Stimulated activated CD4-positive, alpha-beta T cell treated with anti-CD3 and anti-CD28 coated beads, Interleukin-12 subunit alpha, Interleukin-12 subunit beta, amount 100 ng/mL, for 24 hours (primary cell): ENCODE data around the gene SF3B5.
"Not testable (repeated sequence)": the region's sequence is repeated elsewhere in the genome, so short reads cannot be mapped to it uniquely, and the experiment has no call there.

Experiments
- DNase-seq, 2 experiments: peaks; one replicate each; pipeline ENCODE4 v3.0.0-alpha.2; 2020; ENCODE audit warnings: low read depth in 2 of 2

The SF3B5 gene

DNA sequence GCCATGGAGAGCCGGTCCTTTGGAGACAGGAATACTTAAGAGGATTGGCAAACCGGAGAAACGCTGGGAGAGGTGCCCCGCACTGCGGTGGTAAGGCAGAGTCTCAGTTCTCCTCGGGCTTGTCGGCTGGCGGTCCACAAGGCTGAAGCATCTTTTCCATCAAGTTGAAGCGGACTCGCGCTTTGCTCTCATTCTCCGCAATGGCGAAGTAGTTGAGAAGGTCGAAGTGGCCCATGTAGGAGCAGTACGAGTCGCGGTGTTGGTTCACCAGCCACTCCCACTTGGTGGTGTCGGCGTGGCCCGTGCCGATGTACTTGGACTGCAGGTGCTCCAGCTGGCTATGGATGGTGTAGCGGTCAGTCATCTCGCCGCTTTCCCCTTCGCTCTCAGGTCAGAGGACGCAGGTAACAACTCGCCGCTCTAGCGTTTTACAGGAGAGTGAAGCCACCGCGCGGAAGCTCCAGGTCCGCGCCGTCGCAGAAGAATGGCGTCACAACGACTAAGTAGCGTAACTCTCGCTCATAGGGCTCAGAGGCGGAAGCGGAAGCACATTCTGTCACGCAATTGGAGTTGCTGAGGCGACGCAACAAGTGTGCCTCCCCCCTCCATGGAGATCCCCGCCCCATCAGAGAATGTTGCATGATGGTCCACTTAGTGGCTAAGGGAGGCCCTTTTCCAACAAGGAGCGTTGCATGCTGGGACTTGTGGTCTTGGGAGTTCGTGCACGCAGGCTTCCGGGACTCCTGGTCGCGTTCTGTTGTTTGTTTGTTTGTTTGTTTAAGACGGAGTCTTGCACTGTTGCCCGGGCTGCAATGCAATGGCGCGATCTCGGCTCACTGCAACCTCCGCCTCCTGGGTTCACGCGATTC lies at the start of gene SF3B5:
Gene SF3B5, minus strand, starts transcription at position 440 of the 869 bp plus-strand sequence. Its CDS starts 76 bp downstream, at position 364.
- peak; percentile 94 to 96 for DNase-seq

DNA sequence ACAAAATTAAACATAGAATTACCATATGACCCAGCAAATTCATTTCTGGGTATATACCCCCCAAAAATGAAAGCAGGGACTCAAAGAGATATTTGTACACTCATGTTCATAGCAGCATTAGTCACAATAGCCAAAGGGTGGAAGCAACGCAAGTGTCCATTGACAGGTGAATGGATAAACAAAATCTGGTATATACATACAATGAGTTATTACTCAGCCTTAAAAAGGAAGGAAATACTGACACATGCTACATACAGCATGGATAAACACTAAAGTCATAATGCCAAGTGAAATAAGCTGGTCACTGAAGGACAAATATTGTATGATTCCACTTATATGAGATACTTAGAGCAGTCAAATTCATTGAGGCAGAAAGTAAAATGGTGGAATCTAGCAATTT lies 49.6 kb upstream of the SF3B5 start:
- DNase-seq = no peak

DNA sequence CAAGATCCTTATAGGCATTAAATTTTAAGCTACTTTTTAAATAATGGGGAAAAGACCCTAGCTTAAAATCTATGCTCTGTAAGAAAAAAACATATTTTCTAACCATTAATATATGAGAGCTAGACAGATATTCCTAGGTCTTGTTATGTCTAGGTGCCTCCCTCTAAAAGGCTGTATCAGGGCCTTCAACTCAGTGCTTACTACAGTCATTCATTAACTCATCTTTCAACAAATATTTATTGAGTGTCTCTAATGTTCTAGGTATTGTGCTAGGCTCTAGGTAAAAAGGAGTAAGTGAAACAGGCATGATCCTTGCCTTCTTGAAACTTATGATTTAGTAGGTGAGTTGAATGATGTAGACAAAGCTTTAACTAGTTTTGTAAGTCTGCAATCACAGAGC lies 48.5 kb upstream of the SF3B5 start:
- DNase-seq = no peak

DNA sequence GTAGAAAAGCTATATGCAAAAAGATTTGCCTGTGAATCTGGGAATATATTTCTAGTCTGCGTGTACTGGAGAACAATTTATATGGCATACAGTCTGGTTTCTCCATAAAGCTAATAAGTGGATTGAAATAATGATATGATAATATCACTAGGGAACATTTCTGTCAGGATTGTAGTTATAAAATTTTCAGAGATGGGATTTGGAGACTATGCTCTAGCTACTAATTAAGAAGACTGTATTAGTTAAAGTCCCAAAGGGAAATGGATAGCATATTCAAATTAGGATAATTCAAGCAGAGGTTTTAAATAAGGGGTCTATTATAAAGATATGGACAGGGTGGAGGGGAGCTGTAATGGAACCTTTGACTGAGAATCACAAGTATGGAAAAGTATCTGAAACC lies 47.7 kb upstream of the SF3B5 start:
- no peak for DNase-seq

DNA sequence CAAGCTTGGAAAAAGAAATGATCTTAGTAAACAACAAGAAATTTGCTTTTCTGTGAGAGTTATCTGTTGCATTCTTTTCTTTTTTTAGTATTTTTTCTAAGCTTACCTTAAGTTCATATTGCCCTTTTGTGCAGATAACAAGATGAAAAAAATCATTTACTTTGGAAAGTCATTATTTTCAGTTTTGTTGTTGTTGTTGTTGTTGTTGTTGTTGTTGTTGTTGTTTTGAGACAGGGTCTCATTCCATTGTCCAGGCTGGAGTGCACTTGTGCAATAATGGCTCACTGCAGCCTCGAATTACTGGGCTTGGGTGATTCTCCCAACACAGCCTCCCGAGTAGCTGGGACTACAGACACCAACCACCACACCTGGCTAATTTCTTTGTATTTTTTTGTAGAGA lies 46.1 kb upstream of the SF3B5 start:
- no peak for DNase-seq

DNA sequence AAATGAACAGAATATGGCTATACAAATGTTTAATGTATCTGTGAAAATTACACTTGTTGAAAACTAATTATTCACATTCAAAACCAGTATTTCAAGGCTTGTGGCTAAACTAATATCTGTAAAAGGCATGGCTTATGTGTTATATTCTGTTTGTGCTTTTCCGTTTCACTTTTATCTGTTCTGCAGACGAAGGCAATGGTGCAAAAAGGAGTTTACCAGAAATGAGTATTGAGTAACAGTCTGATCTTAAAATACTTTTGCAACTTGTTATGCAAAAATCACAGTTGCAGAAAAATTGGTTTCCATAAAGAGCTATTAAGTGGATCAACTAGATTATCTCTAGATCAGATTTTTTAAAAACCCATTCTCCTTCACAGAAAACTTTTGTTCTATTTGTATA lies 45.5 kb upstream of the SF3B5 start:
- DNase-seq = no peak

DNA sequence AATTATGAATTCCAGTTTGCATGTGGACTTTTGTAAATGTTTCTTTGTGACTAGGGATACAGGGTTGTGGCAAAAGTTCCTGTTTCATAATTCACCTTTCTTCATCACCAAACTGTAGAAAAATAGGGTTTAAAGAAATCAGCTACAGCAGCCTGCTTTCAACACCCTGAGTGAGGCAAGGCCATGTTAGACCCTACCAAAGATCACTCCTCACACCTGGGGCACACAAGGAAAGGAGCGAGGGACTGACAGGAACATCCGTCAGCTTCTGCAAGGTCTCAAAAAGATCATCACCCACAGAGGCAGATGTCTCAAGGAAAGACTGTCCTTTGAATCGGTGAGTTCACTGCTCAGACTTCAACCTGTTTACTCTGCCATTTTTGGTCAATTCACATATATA lies 44.4 kb upstream of the SF3B5 start:
- no peak for DNase-seq

DNA sequence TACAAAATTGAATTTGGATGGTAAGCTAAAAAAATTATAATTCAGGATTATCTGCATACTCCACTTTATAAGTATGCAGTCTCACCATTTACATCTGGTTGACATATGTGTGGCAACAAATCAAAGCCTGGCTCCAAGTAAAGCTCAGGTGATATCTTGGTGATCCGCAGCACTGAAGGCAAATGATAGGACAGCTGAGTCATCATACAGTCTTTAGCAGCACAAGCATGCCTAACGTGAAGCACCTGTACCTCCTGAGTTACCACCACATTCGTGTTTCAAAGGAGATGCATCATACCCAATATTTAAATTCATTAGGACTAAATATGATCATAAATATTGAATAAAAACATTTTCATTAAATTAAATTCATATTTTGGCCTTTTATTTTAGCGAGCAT lies 43.2 kb upstream of the SF3B5 start:
- DNase-seq = no peak

DNA sequence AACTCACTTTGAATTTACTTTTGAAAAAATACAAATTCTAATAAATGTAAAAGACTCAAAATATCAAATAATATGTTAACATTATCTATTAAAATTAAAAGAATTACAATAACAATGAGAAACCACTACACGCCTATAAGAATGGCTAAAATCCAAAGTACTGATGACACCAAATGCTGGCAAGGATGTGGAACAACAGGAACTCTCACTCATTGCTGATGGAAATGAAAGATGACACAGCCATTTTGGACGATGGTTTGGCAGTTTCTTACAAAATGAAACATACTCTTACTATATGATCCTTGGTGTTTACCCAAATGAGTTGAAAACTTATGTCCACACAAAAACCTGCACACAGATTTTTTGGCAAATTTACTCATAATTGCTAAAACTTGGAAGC lies 39.4 kb upstream of the SF3B5 start:
- no peak for DNase-seq

DNA sequence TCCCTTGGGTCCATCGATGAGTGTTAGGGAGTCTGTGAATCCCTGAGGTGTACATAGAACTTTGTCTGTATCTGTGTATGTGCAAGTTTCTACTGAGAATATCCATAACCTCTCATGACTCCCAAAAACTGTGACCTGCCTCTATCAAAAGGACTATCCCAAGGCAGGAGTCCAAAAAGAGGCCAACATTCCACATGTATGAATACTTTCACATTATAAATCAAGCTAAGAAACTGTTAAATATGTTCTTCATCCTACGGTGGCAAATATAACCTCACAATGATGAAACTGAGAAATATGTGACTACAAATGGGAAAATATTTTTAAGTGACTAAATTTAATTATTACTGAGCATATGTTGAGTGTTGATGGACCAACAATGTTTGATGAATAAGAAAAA lies 38.8 kb upstream of the SF3B5 start:
- DNase-seq = no peak

DNA sequence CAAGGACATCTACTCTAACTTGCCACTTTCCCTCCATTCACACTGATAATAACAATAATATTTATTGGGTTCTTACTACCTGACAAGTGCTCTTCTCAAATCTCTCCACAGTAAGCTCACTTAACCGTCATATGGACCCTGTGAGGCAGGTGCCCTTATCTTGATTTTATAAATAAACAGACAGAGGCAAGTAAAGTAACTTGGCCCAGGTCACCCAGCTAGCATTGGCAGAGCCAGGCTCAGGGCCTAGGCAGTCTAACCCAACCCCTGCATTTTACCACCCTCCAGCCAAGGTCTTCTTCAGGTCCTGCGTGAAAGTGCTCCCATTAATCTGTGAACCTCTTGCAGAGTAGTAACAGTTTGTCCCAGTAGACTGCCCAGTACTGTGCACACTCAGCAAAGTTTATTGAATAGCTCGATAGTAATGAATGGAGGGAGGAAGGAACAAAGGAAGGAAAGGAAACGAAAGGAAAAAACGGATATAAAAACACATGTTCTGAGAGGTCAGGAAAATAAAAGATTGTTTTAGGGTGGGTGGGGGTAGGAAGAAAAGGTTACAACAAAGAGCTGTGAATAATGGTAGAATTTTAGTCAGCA lies 38.0 kb upstream of the SF3B5 start:
- no peak for DNase-seq

DNA sequence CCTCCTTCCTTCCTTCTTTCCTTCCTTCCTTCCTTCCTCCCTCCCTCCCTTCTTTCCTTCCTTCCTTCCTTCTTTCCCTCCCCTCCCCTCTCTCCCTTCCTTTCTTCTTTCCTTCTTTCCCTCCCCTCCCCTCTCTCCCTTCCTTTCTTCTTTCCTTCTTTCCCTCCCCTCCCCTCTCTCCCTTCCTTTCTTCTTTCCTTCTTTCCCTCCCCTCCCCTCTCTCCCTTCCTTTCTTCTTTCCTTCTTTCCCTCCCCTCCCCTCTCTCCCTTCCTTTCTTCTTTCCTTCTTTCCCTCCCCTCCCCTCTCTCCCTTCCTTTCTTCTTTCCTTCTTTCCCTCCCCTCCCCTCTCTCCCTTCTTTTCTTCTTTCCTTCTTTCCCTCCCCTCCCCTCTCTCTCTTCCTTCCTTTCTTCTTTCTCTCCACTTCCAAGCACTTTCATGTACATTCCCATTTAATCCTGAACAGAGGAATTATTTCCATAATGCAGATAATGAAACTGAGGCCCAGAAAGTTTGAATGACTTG lies 36.9 kb upstream of the SF3B5 start:
- not testable (repeated sequence) for DNase-seq

DNA sequence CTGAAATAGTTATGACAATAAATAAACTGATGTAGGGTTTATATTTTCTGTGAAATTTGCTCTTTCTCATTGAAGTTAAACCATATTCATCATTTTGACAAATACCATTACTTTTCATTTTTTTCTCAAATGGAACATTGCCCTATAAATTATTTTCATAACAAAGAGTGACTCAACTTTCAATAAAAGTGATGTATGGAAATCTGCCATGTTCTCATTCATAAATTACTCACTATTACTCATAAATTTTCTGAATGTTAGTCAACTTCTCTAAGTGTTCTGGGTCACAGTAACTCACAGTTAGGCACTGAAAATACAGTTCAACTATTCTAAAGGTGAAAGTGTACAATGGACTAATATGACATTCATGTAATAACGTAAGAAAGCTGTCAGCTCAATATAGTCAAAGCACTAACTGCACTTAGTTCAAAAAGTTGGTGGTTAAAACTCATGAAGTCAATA lies 35.9 kb upstream of the SF3B5 start:
- DNase-seq = no peak

DNA sequence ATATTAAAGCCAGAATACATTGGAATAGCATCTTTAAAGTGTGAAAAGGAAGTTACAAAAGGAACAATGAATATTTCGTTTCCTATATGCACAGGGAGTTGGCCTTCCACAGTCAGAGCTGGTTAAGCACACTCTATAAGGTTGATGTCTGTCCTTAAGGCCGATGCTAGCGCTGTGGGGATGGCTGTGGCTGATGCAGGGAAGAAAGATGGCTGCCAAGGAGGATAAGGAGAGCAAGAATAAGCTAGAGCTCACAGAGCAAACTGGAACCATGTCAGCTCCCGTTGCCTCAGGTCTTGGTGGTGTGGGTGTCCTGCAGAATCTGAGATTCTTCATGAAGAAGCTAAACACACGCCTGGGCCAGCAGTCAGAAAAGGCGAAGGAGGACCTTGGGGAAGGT lies 34.1 kb upstream of the SF3B5 start:
- no peak for DNase-seq

DNA sequence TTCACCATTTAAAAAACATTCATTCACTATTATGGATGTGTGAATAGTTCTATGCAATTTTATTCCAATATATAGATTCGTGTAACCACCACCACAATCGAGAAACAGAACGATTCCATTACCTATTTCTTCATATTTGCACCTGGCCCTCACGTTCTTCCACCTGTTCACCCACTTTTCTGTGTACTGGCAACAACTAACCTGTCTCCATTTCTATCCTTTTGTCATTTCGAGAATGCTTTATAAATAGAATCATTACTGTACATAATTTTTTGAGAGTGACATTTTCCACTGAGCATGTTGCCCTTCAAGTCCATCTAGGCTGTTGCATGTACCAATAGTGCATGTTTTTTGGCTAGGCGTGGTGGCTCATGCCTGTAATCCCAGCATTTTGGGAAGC lies 31.7 kb upstream of the SF3B5 start:
- DNase-seq = no peak

DNA sequence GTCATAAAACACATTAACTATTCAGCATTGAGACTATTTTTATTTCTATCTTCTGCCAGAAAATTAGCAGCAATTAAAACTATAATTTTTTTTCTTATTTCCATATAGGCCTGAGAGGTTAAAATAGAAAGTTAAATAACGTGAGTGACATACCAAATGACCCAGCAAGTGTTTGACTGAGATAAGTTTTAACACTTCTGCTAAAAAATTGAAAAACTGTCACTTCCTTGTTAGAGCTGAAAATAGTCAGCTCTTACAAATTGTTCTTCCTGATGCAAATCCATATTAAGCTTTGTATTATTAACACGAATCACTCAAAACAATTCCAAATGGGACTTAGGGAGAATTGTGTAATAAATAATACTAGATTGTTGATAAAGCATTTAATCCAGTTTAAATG lies 28.5 kb upstream of the SF3B5 start:
- no peak for DNase-seq

DNA sequence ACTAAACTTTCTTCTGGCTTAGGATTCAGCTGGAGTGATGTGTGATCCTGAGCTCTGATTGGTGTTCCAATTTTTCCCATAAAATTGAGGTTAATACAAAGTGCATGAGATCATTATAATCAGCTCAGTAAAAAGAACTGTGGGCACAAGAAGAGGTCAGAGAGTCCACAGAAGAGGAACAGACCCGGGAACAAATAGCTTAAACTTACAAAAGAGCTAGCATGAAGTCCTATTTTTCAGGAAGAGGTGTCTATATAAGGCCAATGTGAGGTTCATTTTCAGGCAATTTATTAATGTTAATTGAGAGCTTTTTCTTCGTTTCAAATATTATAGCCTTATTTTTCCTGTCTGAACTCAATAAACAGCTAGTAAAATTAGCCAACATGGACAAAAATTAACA lies 28.0 kb upstream of the SF3B5 start:
- DNase-seq = no peak

DNA sequence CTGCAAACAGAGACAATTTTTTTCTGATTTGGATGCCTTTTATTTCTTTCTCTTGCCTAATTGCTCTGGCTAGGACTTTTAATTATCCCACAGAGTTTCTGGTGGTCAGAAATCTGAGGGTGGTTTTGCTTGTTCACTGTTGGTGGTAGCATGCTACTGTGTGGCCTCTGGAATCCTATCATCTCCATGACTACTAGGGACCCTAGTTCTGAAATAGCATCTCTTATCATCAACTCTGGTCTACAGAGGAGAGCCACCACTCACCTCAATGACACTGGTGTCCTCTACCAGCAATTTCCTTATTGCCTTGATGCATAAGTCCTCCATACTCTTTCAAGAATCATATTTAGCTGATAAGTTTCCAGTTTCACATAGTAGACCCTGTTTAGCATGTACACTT lies 27.5 kb upstream of the SF3B5 start:
- DNase-seq = no peak

DNA sequence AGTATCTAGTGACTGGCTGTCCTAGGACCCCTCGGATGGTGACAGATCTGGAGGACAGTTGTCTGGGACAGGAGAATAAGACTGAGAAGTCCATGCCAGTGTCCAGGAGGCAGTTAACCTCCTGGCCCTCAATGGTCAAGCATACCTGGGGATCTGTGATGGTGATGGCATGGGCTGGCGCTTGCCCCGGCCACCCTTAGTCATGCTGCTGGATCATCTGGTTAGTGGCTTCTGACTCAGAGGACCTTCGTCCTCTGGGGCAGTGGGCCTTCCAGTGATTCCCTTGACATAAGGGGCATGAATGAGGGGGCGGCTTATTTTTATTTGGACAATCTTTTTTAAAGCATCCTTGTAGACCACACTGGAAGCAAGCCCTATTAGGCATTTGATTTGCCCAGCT lies 24.0 kb upstream of the SF3B5 start:
- no peak for DNase-seq

DNA sequence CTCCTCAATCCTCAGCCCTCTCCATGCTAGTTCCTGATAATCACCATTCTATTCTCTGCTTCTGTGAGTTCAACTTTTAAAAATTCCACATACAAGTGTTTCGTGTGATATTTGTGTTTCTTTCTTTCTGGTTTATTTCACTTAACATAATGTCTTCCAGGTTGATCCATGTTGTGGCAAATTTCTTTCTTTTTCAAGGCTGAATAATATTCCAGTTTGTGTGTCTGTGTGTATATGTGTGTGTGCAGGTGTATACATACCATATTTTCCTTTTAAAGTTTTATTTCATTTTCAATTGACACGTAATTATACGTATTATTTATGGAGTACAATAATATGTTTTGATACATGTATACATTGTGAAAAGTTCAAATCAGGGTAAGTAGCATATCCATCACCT lies 19.8 kb upstream of the SF3B5 start:
- no peak for DNase-seq

DNA sequence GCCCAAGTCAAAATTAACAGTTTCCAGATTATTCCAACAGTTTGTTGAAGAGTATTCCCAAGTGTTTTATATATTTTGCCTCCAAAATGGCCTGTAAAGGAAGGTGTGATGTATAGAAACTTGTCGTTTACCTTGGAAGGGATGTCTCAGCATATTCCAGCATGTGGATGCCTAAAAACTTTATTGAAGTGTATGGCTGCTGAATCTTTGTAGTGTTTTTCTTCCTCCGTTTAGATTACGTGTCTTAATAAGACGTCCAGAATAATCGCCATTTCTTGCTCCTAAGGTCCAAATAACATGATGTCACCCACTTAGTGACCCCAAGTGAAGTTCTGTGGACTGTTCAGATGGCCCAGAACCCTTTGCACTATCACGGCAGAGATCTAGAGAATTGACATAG lies 18.0 kb upstream of the SF3B5 start:
- no peak for DNase-seq

DNA sequence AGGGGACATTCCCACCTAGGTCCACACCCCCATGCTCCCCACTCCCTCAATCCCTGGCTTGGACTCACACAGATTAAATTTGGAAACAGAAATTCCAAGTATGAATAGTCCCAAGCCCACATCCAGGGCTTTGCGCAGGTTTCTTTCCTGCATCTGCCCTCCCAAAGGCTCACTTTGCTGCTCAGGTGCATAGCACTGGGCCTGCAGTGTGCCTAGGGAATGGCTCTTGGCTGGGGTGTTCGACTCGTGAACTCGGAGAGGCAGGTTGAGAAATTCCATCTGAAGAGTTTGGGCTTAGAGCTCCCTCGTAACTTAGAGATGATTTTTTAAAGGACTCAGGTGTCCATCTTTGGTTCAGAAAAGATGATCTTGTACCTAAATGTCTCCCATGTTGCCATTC lies 14.8 kb upstream of the SF3B5 start:
- DNase-seq = no peak

DNA sequence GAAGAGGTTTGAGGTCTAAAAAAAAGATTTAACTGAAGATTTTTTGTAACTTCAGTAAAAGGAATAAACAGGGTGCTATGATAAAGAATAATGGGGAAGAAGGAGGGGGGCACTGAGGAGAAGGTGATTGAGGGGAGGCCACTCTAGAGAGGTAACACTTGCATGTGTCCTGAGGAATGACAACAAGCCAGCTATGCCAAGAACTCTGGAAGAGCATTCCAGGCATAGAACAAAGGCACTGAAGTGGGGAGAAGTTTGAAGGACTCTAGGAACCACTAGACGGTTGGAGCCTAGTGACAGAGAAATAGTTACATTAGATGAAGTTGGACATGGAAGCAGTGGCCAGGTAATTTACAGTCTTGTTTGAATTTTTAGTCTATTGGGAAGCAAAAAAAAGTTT lies 10.8 kb upstream of the SF3B5 start:
- no peak for DNase-seq
